ENCODE data around the gene SMIM24.

Gene SMIM24

DNA sequence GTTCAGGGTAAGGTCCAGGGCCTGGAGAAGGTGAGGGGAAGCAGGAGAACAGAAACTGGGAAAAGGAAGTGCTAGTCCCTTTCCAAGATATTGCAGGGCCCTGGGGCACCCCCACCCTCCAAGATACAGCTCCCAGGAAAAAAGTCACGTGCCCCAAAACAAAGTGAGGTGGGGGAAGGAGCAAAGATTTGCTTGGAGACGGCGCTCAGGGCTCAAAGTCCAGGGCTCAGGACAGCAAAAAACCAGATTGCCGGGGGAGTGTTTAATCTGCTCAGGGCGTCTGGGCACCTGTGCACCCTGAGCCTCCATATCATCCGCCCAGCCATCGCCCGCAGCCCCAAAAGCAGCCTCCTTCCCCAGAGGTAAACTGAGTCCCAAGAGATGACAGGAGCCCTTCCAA is 6.3 kb downstream of the SMIM24 start:
- DNase-seq (ENCODE audit: low read depth), result no peak

GRCh38 chr19:3471954-3472655 is 8.2 kb downstream of the SMIM24 start:
- no peak for DNase-seq (ENCODE audit: low read depth)

- DNase-seq (ENCODE audit: low read depth), result no peak
These were observed 9.7 kb downstream of the SMIM24 start for GRCh38 chr19:3470500-3471128.

GRCh38 chr19:3469638-3470499 is 10.5 kb downstream of the SMIM24 start:
- DNase-seq (ENCODE audit: low read depth), result no peak

GRCh38 chr19:3468211-3468610 is 12.1 kb downstream of the SMIM24 start:
- no peak for DNase-seq (ENCODE audit: low read depth)

- no peak for DNase-seq (ENCODE audit: low read depth)
These were observed 12.7 kb downstream of the SMIM24 start for GRCh38 chr19:3467437-3468198.

- DNase-seq (ENCODE audit: low read depth), result no peak
These were observed 13.7 kb downstream of the SMIM24 start for GRCh38 chr19:3466635-3467034.

DNA sequence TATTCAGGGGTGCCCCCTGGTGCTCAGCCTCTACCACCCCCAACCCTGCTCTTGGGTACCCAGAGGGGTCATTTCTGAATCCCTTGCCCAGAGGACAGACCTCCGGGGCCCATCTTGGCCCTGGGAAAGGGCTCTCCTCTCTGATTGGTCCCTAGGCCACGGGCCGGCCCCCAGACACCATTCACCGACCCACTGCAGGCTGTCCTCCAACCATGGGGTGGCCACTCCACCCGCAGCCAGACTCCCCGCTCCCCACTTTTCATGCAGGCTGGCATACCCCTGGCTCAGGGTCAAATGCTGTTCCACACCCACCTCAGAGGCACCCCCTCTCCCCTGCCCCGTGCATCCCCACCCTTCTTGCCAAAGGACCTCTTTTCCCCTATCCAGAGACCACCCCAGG is 14.8 kb downstream of the SMIM24 start:
- no peak for DNase-seq (ENCODE audit: low read depth)

DNA sequence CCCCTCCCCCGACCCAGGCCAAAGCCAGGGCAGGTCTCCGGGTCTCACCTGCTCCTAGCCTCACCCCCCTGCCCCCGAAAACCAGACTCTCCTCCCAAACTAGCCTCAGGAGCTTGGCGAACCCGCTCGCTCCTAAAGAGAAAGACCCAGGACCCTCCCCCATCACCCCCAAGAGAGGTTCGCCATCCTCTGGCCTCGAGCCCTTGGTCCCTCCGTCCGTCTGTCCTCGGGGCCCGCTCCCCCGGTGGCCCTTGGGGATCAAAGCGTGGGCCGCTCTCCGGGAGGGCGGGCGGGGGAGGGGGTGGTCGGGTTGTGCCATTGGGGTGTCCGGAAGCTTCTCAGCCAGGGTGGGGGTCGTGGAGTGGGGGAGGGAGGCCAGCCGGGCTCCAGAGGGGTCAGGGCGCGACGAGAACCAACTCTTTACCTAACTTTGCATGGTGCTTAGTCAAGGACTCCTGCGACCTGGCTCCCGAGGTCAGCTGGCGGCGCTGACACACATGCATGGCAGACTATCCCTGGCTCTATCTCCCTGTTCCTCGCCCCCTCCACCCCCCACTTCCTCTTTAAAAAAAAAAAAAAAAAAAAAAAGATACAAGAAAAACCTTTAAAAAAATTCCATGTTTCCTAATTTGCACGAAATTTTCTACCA is 15.6 kb downstream of the SMIM24 start:
- DNase-seq (ENCODE audit: low read depth), result no peak

GRCh38 chr19:3463714-3464586 is 16.4 kb downstream of the SMIM24 start:
- no peak for DNase-seq (ENCODE audit: low read depth)

DNA sequence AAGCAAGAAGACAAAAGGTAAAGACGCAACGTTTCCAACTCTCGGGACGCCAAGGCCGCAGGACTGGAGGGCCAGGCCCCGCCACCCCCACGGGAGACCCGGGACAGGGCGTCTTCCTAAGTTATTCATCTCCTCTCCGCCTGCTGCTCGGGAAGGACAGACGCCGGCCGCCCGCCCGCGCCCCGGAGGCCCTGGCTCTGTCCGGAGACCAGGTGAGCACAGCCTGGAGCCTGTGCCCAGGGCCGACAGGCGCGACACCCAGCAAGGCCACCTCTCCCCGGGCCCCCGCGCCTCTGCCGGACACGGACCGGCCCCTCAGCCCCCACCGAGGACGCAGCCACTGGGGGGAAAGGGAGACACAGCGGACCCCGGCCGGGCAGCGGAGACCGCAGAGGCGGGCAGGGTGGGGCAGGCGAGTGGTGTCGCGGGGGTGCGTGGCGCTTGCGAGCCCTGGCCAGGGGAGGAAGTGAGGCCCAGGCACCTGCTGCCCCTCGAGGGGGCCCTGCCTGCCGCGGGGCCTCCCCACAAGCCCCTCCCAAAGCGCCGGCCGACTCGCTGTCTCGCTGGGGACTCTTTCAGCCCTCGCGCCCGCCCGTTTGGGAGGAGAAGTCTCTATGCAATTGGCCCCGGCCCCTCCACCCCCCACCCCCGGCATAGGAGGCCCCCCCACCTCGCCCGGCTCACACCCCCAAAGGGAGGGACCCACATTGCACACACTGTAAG is 17.2 kb downstream of the SMIM24 start:
- no peak for DNase-seq (ENCODE audit: low read depth)

- DNase-seq (ENCODE audit: low read depth), result no peak
These were observed 20.3 kb downstream of the SMIM24 start for GRCh38 chr19:3459965-3460582.

- no peak for DNase-seq (ENCODE audit: low read depth)
These were observed 21.0 kb downstream of the SMIM24 start for GRCh38 chr19:3459089-3459881.

GRCh38 chr19:3458229-3459088 is 21.9 kb downstream of the SMIM24 start:
- DNase-seq (ENCODE audit: low read depth), result no peak

DNA sequence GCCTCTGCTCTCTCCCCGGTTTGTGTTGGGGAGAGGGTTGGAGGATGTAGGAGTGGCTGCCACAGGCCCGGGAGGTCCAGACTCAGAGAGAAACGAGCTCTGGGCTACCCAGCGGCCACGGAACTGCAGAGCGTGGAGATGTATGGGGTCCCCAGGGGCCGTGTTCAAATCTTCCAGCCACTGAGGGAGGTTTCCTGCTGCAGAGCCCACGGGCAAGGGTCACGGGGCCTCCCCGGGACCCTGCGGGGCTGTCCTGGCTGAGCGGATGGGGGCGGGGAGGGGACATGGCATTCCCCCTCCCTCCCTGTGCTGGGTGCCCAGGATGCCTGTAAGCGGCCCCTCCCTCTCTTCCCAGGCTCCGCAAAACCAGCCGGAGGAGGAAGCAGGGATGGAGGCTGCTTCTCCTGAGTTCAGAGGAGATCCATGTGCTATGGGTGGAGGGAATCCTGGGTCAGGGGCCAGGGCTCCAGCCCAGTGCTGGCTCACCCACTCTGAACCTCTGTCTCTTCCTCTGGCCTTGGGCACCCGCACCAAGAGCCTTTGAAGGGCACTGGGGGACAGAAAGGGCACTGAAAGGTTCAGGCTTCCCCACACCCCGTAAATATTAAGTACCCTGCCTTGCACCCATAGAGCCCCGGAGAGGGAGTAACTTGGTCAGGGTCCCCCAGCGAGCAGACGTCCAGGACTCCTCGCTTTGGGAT is 22.6 kb downstream of the SMIM24 start:
- DNase-seq (ENCODE audit: low read depth), result no peak

- DNase-seq (ENCODE audit: low read depth), result no peak
These were observed 23.3 kb downstream of the SMIM24 start for GRCh38 chr19:3456925-3457527.

All from stimulated activated CD8-positive, alpha-beta memory T cell treated with anti-CD3 and anti-CD28 coated beads, Interleukin-15, amount 100 ng/mL, for 1 hour (primary cell).